Measurements from ENCODE around the gene TRABD2A. TPM values are rescaled to one million over a fixed set of nuclear protein-coding genes. Genes with fewer than 3 reads are reported as not detected.

Gene TRABD2A
- polyA plus RNA-seq, 1 donor, result 0.52 TPM

Other genes with a start within 250 kb of the TRABD2A start
- gene TMSB10, start 24.6 kb upstream of the TRABD2A start, polyA plus RNA-seq (ENCODE audit: insufficient read length), result 1,153 TPM
- gene KCMF1, start 90.1 kb upstream of the TRABD2A start, polyA plus RNA-seq (ENCODE audit: insufficient read length), result 39.6 TPM

Measured in hindlimb muscle (tissue), 1 donor.